ENCODE results near the gene FAM50A. TPM values are rescaled to one million over a fixed set of nuclear protein-coding genes. Genes with fewer than 3 reads are reported as not detected.

The FAM50A gene
- total RNA-seq, 1 donor from 2014 or later: 68.8 TPM

DNA sequence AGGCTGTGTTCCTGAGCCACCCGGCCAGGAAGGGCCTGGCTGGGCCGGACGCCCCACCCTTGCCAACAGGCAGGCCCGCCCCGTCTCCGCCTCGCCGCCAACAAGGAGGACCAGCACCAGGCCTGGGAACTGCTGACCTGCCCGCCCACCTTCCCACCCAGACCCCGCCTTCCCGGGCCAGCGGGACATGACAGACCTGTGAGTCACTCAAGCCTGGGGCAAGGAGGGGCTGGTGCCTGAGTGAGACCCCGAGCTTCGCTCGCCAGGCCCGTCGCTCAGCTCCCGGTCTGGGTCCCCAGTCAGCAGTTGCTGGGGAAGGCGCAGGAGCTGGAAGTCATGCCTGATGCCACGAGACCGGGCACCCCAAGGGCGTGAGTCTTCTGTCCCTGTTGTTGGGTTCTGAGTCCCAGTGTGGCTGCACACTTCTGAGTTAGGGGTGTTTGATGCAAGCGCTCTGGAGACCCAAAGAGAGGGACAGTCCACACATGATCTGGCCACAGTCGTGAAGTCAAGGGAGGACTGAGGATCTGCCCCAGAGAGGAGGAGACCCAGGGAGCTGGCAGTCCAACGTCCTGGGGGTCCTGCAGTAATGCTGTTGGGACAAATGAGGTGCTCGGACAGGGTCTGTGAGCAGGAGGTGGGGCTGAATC, 34.6 kb upstream of the FAM50A start, which contains the start of gene DNASE1L1:
DNASE1L1 (minus strand) TSS at position 33 of the 650 bp plus-strand sequence. CDS start 3,686 bp downstream, outside the sequence.
- H3K36me3 Mint-ChIP-seq (ENCODE audit: low read depth): peaks cover 6% of the 10 kb centered on the region
- H3K9me3 Mint-ChIP-seq: no peaks in the 10 kb centered on the region
- H3K27me3 Mint-ChIP-seq (ENCODE audit: low read depth): no peaks in the 10 kb centered on the region
- peaks cover 13% of the 10 kb centered on the region for H3K4me1 Mint-ChIP-seq
- DNase-seq (ENCODE audit: low read depth, low spot score): no peak
- H3K4me3 Mint-ChIP-seq: peak within 1 kb of the TSS; percentile 75
- TF ChIP-seq, protein P1, sequence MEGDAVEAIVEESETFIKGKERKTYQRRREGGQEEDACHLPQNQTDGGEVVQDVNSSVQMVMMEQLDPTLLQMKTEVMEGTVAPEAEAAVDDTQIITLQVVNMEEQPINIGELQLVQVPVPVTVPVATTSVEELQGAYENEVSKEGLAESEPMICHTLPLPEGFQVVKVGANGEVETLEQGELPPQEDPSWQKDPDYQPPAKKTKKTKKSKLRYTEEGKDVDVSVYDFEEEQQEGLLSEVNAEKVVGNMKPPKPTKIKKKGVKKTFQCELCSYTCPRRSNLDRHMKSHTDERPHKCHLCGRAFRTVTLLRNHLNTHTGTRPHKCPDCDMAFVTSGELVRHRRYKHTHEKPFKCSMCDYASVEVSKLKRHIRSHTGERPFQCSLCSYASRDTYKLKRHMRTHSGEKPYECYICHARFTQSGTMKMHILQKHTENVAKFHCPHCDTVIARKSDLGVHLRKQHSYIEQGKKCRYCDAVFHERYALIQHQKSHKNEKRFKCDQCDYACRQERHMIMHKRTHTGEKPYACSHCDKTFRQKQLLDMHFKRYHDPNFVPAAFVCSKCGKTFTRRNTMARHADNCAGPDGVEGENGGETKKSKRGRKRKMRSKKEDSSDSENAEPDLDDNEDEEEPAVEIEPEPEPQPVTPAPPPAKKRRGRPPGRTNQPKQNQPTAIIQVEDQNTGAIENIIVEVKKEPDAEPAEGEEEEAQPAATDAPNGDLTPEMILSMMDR (conservative IDR thresholded peaks at IDR 0.05): no peak
- H3K27ac Mint-ChIP-seq (ENCODE audit: unreplicated experiment): no peak within 1 kb of the TSS

DNA sequence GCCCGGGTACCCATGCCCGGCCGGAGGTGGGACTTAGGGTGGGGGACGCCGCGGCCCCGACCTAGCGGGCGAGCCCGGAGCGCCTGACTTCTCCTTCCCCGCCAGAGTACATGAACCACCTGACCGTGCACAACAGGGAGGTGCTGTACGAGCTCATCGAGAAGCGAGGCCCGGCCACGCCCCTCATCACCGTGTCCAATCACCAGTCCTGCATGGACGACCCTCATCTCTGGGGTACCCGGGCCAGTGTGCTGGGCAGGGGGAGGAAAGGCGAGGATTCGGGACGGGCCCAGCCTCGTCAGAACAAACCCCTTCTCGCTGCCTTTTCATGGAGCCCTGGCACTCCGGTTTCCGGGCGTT, 32.0 kb upstream of the FAM50A start:
- Mint-ChIP-seq H3K27ac (ENCODE audit: unreplicated experiment) (no peak overlapping the region), H3K9me3 (no peaks in the 10 kb centered on the region), H3K36me3 (ENCODE audit: low read depth) (peaks cover 10% of the 10 kb centered on the region), H3K4me3 (peak overlapping the region; percentile 79), H3K27me3 (ENCODE audit: low read depth) (no peaks in the 10 kb centered on the region), H3K4me1 (peaks cover 13% of the 10 kb centered on the region)
- DNase-seq (ENCODE audit: low read depth, low spot score): peak; percentile 32
- TF ChIP-seq, protein P1 (conservative IDR thresholded peaks at IDR 0.05): no peak

DNA sequence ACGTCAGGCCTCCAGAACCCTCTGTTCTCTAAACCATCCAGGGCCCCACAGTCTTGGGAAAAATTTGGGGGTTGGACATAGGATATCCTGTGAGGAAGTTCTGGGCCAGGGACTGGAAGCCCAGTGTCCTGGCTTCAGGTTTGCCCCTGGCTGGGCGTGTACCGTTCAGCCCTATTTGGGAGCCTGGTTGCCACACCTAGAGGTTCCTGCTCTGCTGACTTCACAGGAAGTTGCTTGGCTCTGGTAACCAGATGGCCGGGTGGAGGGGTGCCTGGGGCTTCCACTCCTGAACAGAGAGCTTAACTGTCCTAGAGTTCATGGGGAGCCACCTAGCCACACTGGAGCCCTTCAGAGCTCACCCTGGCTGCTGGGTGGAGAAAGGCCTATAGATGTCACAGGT, 31.5 kb upstream of the FAM50A start:
- Mint-ChIP-seq H3K4me3 (peak overlapping the region; percentile 79), H3K27ac (ENCODE audit: unreplicated experiment) (no peak overlapping the region), H3K36me3 (ENCODE audit: low read depth) (peaks cover 10% of the 10 kb centered on the region), H3K27me3 (ENCODE audit: low read depth) (no peaks in the 10 kb centered on the region), H3K9me3 (no peaks in the 10 kb centered on the region), H3K4me1 (peaks cover 13% of the 10 kb centered on the region)
- DNase-seq (ENCODE audit: low read depth, low spot score): no peak
- TF ChIP-seq, protein P1 (conservative IDR thresholded peaks at IDR 0.05): no peak

DNA sequence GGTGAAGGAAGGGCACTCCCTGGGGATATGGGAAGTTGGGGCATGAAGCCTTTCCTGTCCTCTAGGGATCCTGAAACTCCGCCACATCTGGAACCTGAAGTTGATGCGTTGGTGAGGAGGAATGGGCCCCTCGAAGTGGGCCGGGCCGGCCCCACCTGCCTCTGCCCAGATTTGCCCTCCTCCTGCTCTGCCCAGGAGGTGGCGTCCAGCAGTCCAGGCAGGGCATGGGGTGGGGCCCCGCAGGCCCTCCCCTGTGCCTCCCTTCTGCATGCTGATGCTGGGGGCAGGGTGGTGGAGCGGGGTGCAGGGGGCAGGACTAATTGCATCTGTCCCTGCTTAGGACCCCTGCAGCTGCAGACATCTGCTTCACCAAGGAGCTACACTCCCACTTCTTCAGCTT, 30.8 kb upstream of the FAM50A start:
- no peak overlapping the region for H3K4me3 Mint-ChIP-seq
- peaks cover 10% of the 10 kb centered on the region for H3K36me3 Mint-ChIP-seq (ENCODE audit: low read depth)
- H3K27ac Mint-ChIP-seq (ENCODE audit: unreplicated experiment): no peak overlapping the region
- H3K27me3 Mint-ChIP-seq (ENCODE audit: low read depth): no peaks in the 10 kb centered on the region
- no peaks in the 10 kb centered on the region for H3K9me3 Mint-ChIP-seq
- TF ChIP-seq, protein P1 (conservative IDR thresholded peaks at IDR 0.05): no peak
- peaks cover 13% of the 10 kb centered on the region for H3K4me1 Mint-ChIP-seq
- no peak for DNase-seq (ENCODE audit: low read depth, low spot score)

DNA sequence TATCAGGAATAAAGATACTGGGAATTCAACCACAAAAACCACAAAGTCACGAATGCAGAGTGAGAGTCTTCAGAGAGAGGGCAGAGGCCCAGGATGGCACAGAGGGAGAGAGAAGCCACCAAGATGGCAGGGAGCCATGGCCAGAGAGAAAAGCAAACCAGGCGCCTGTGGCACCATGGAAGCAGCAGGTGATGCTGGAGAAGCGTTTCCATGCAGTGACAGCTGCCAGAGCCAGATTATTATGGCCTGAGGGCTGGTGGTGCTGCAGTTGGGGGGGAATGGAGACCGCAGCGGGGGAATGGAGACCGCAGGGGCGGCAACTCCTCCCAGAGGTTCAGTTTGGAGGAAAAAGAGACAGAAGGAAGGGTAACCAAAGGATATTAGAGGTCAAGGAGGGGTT, 26.8 kb upstream of the FAM50A start:
- no peaks in the 10 kb centered on the region for H3K4me1 Mint-ChIP-seq
- no peak overlapping the region for H3K27ac Mint-ChIP-seq (ENCODE audit: unreplicated experiment)
- H3K9me3 Mint-ChIP-seq: no peaks in the 10 kb centered on the region
- H3K4me3 Mint-ChIP-seq: no peak overlapping the region
- TF ChIP-seq, protein P1 (conservative IDR thresholded peaks at IDR 0.05): no peak
- H3K27me3 Mint-ChIP-seq (ENCODE audit: low read depth): no peaks in the 10 kb centered on the region
- DNase-seq (ENCODE audit: low read depth, low spot score): no peak
- H3K36me3 Mint-ChIP-seq (ENCODE audit: low read depth): peaks cover 3% of the 10 kb centered on the region
